HL-60 (cell line): Measurements from ENCODE around the gene SMOC1.

Experiments
- GABPA ChIP-seq: IDR thresholded peaks from 2 replicates; pipeline ENCODE4 v1.6.1; 2012; ENCODE audit warnings: low read depth
- POLR2AphosphoS5 ChIP-seq: IDR thresholded peaks from 2 replicates; pipeline ENCODE4 v1.6.1; 2012; ENCODE audit warnings: low read depth
- TF ChIP-seq, protein P1 (sequence below): IDR thresholded peaks from one replicate; pipeline ENCODE4 v1.5.1; 2011; ENCODE audit warnings: low read length, control low read depth, inconsistent platforms; ENCODE audit not compliant: insufficient read depth
- TF ChIP-seq, protein P2 (sequence below): IDR thresholded peaks from 2 replicates; pipeline ENCODE4 v1.6.1; 2012; ENCODE audit warnings: low read depth; ENCODE audit not compliant: insufficient replicate concordance

DNA sequence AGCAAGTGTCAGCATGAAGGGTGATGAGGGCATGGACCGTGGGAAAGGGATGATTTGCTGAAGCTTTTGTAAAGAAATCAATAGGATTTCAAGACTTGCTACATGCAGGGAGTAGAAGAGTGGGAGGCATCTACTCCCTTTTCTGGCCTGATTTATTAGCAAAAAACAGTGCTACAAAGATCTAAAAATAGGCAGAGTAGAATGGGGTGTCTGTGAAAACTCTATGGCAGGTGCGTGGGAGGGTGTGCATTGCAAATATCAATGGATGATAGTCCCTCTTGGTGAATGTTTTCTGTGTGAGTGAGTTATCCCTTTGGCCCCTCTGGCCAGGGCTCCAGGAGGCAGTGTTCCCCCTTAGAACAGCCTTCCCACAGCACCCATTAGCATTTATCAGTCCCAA lies 139.0 kb downstream of the SMOC1 start:
- TF ChIP-seq, protein P1, sequence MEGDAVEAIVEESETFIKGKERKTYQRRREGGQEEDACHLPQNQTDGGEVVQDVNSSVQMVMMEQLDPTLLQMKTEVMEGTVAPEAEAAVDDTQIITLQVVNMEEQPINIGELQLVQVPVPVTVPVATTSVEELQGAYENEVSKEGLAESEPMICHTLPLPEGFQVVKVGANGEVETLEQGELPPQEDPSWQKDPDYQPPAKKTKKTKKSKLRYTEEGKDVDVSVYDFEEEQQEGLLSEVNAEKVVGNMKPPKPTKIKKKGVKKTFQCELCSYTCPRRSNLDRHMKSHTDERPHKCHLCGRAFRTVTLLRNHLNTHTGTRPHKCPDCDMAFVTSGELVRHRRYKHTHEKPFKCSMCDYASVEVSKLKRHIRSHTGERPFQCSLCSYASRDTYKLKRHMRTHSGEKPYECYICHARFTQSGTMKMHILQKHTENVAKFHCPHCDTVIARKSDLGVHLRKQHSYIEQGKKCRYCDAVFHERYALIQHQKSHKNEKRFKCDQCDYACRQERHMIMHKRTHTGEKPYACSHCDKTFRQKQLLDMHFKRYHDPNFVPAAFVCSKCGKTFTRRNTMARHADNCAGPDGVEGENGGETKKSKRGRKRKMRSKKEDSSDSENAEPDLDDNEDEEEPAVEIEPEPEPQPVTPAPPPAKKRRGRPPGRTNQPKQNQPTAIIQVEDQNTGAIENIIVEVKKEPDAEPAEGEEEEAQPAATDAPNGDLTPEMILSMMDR, result no peak
- TF ChIP-seq POLR2AphosphoS5 (no peak), GABPA (no peak)
- TF ChIP-seq, protein P2, sequence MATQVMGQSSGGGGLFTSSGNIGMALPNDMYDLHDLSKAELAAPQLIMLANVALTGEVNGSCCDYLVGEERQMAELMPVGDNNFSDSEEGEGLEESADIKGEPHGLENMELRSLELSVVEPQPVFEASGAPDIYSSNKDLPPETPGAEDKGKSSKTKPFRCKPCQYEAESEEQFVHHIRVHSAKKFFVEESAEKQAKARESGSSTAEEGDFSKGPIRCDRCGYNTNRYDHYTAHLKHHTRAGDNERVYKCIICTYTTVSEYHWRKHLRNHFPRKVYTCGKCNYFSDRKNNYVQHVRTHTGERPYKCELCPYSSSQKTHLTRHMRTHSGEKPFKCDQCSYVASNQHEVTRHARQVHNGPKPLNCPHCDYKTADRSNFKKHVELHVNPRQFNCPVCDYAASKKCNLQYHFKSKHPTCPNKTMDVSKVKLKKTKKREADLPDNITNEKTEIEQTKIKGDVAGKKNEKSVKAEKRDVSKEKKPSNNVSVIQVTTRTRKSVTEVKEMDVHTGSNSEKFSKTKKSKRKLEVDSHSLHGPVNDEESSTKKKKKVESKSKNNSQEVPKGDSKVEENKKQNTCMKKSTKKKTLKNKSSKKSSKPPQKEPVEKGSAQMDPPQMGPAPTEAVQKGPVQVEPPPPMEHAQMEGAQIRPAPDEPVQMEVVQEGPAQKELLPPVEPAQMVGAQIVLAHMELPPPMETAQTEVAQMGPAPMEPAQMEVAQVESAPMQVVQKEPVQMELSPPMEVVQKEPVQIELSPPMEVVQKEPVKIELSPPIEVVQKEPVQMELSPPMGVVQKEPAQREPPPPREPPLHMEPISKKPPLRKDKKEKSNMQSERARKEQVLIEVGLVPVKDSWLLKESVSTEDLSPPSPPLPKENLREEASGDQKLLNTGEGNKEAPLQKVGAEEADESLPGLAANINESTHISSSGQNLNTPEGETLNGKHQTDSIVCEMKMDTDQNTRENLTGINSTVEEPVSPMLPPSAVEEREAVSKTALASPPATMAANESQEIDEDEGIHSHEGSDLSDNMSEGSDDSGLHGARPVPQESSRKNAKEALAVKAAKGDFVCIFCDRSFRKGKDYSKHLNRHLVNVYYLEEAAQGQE, result no peak
